Mesodermal cell (in vitro differentiated cells): ENCODE results near the gene VCX2.
"Not testable (repeated sequence)": the region's sequence is repeated elsewhere in the genome, so short reads cannot be mapped to it uniquely, and the experiment has no call there.

Experiments
- H3K27ac ChIP-seq: 2 replicates; pipeline ENCODE4 v1.7.0; 2013; ENCODE audit warnings: mild to moderate bottlenecking, low read depth, low read length, moderate library complexity; ENCODE audit not compliant: severe bottlenecking
- H3K36me3 ChIP-seq: 2 replicates; pipeline ENCODE4 v1.7.1; 2013; ENCODE audit warnings: mild to moderate bottlenecking, low read length, moderate library complexity; ENCODE audit not compliant: control insufficient read depth, insufficient read depth
- H3K4me1 ChIP-seq: one replicate; pipeline ENCODE4 v1.7.1; 2013; ENCODE audit warnings: mild to moderate bottlenecking, low read length; ENCODE audit not compliant: insufficient read depth, control insufficient read depth, poor library complexity, severe bottlenecking
- H3K4me3 ChIP-seq: 2 replicates; pipeline ENCODE4 v1.7.0; 2013; ENCODE audit warnings: low read length, control low read depth, mild to moderate bottlenecking; ENCODE audit not compliant: insufficient read depth, poor library complexity, severe bottlenecking; ENCODE audit errors: extremely low read depth
- H3K9me3 ChIP-seq: 2 replicates; pipeline ENCODE4 v1.7.1; 2013; ENCODE audit warnings: mild to moderate bottlenecking, low read length, moderate library complexity; ENCODE audit not compliant: control insufficient read depth
- WGBS, 2 experiments: methylation state at CpG; one replicate each; pipeline ENCODE4 v1.1.5; 2013; ENCODE audit warnings: missing lambda C conversion rate in 2 of 2; ENCODE audit not compliant: insufficient coverage in 2 of 2; 5-methylcytosine and 5-hydroxymethylcytosine counted together

The VCX2 gene

DNA sequence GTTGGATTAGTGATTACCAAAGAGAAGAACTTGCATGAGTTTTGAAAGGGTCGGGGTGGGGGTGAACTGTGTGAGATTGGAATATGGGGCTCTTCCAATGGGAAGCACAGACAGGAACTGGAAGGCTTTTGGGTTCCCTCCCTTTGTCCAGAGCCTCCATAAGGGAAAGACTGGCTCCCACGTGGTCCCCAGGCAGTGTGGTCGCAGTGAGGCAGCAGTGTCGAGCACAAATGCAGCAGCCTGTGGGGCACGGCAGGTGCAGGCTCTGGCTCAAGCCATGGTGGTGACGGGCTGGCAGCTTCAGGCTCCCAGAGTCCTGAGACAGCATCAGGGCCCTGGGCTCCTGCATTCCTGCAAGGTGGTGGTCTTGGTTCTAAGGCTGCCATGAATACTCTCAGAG lies 45.5 kb downstream of the VCX2 start:
- no peaks in the 10 kb centered on the region for H3K36me3 ChIP-seq
- H3K9me3 ChIP-seq: no peaks in the 10 kb centered on the region
- no peaks in the 10 kb centered on the region for H3K4me1 ChIP-seq
- 90% methylated on average over 2 of the region's 6 CpGs; no CpG with 5 or more reads in 1 of the 2 experiments for WGBS, 2 experiments
- H3K27ac ChIP-seq: no peak overlapping the region
- H3K4me3 ChIP-seq: no peak overlapping the region

DNA sequence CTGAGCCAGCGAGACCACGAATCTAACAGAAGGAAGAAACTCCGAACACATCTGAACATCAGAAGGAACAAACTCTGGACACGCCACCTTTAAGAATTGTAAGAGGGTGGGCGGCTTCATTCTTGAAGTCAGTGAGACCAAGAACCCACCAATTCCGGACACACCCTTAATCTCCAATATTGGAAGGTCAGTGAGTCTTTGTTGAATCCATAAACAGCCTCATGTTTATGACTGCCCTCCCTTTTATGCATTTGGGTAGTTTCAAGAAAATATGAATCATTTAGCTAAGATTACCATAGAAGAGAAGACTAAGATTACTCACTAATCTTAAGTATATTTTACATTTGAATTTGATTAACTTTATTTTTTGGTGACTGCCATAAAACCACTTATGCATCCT lies 48.5 kb downstream of the VCX2 start:
- WGBS, 2 experiments: no CpG with 5 or more reads among the region's 6 CpGs
- Histone ChIP-seq H3K4me1 (no peaks in the 10 kb centered on the region), H3K27ac (no peak overlapping the region), H3K4me3 (no peak overlapping the region), H3K36me3 (no peaks in the 10 kb centered on the region), H3K9me3 (no peaks in the 10 kb centered on the region)

DNA sequence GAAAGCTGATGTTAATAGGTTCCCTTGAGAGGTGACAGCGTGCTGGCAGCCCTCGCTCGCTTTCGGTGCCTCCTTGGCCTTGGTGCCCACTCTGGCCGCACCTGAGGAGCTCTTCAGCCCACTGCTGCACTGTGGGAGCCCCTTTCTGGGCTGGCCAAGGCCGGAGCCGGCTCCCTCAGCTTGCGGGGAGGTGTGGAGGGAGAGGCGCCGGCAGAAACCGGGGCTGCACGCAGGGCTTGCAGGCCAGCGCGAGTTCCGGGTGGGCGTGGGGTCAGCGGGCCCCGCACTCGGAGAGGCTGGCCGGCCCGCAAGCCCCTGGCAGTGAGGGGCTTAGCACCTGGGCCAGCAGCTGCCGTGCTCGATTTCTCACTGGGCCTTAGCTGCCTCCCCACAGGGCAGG lies 49.7 kb downstream of the VCX2 start:
- WGBS, 2 experiments: 100% methylated on average over 2 to 4 of the region's 23 CpGs
- not testable (repeated sequence) for H3K36me3 ChIP-seq, H3K9me3 ChIP-seq, H3K4me3 ChIP-seq, H3K27ac ChIP-seq, H3K4me1 ChIP-seq
